Erythroblast (primary cell): ENCODE results near the gene LYPD6B.

Experiments used
- DNase-seq, 2 experiments: peaks; one replicate each; lab custom pipeline; 2025; lab: John Stamatoyannopoulos, UW
- GATA1 ChIP-seq: IDR thresholded peaks from 2 replicates; pipeline ENCODE4 v1.6.1; 2011; ENCODE audit warnings: low read depth, mild to moderate bottlenecking, control low read depth, low read length, moderate library complexity
- POLR2A ChIP-seq: IDR thresholded peaks from 2 replicates; pipeline ENCODE4 v1.6.1; 2011; ENCODE audit warnings: mild to moderate bottlenecking, low read length

LYPD6B gene

DNA sequence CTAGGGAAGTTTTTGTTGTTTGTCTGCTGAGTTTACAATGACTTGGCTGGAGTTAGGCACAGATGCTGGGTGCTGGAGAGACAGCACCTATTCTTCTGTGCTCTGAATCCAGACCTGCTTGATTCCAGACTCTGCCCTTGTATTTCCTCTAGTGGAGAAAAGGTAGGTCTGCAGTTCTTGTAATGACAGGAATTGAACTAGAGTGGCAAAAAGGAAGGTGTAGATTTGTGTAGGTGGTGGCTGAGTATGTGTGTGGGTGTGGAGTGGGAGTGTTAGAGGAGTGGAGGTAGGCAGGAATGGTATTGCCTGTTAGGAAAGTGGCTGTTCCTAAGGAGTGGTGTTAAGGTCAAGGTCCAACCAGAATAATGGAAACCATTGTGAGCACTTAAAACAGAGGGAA, 220.0 kb downstream of the LYPD6B start:
- TF ChIP-seq POLR2A (no peak), GATA1 (no peak)
- DNase-seq = no peak

DNA sequence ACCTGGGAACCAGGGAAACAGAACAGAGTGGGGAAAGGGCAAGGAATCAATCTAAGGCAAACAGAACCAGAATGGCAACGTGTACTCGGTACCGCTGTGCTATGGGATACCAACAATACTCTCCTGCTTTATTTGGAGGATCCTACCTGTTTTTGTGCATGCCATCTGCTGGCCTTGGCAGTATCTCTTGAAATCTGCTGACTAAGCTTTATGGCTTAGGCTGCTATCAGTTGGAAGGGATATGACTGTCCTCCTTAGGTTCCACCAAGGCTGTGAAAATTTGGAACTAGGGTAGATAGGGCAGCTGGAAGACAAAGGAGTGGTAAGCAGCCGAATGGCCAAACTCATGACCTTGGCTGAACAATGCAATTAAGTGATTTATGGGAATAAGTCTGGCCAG, 220.6 kb downstream of the LYPD6B start:
- TF ChIP-seq GATA1 (no peak), POLR2A (no peak)

DNA sequence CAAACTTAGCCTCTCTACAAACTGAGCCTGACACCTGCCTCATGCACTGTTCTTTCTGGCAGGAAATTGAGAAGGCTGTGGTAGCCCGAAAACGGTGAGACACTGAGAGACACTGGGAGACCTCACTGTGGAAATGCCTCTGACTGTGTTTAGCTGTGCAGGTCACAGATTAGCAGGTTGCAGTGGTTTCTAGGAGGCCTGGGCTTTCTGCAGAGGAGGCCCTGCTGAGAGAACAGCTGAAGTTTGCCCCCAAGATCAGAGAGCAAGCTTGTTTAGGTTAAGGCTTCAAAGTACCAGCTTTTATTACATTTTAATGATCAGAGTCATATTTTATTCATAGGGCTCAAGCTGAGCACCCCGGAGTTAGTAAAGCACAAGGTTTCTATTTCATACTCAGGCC, 223.2 kb downstream of the LYPD6B start:
- no peak for TF ChIP-seq GATA1
- no peak for TF ChIP-seq POLR2A
- DNase-seq = no peak

More for the DNA sequence above, 220.6 kb downstream of the LYPD6B start:
- no peak for DNase-seq
